Femur (tissue), 1 donor: Measurements from ENCODE around the gene BRD2.
"Not testable (repeated sequence)": the region's sequence is repeated elsewhere in the genome, so short reads cannot be mapped to it uniquely, and the experiment has no call there.

ENCODE experiments used
- DNase-seq: peaks from one replicate; pipeline ENCODE4 v3.0.0-alpha.2; 2017

The BRD2 gene

DNA sequence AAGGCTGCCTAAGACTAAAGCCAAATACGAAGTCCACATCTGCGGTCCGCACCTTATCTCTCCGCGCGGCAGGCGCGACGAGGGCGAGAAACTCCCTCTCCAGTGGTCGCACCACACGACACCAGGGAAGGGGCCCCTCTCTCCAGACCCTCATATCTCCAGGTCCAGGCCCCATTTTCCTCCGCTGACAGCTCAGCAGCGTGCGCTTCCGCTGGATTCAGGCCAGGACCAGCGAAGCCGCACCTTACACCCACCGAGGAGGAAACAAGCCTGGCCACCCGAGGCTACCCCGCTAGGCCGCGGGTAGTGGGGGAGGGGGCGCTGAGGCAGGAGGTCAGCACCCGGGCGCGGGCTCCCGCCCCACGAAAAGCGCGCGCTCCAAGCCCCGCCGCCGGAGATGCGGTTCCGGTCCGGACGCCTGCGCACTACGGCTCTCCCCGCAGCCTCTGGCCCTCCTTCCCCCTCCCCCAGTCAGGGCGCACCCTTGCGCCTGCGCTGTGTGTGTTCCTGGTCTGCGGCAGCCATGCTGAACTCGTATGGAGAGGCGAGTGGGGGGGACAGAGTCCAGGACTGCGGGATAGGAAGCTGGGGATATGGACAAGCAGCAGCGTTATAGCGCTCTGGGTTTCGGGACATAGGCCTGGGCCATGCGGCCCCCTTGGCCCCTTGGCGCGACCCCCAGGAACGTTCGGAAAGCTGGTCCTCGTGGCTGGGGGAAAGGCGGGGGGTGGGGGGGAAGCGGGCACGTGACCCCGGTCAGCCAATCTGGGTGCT, at the start of gene BRD2:
Gene BRD2 (plus strand): TSS at position 502 of the 774 bp plus-strand sequence. CDS start 4,305 bp downstream, outside the sequence.
- DNase-seq: peak; percentile 99

GRCh38 chr6:32920715-32921114, 47.7 kb upstream of the BRD2 start:
- DNase-seq: no peak

- no peak for DNase-seq
Measured at GRCh38 chr6:32922083-32922482, 46.3 kb upstream of the BRD2 start.

DNA sequence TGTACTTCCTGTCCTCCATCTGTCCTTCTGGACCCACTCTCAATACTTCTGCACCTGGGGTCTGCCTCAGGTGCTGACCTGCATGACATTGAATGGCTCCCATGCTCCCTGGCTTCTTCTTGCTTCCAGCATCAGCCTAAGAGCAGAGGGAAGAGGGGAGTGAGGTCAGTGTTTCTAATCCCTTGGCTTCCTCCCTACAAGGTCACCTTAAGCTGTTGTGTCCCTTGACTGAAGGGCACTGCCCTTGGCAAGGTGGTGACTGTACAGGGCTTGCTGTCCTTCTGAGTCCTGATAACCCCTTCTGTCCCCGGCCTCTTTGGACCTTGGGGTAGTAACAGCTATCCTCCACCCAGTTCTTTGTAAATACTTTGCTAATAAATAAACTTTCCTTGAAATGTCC, 37.2 kb upstream of the BRD2 start:
- DNase-seq: no peak

DNA sequence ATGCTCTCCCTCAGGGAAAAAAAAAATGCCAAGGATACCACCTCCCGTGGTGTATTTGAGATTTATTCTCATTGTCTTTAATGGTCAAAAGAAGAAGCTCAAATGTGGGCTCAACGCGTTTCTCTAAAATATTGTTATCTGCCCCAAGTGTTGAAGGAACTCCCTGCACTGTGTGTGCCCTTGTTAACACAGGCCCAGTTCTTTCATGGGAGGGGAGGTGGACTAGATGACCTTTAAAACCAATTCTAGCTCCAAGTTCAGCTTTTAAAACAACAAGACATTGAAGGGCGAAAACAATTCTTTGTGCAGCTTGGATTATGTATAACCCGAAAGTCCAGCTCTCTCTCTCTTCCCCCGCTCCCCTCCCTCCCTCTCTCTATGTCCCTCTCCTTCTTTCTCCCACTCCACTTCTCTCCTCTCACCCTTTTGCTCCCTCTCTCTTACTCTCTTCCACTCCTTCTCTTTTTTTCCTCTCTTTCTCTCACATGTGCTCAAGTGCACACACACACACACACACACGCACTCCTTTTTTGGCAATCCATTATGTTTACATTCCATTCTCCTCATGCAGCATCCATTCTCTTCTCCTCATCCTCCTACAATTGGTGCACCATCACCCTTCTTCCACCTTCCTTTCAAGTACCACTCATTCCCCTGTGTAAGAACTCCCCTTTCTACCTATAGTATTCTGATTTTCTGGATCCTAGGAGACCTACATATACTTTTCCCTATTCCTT, 36.1 kb upstream of the BRD2 start:
- DNase-seq: no peak

- DNase-seq: peak; percentile 81
Measured at GRCh38 chr6:32933661-32934085, 34.7 kb upstream of the BRD2 start.

DNA sequence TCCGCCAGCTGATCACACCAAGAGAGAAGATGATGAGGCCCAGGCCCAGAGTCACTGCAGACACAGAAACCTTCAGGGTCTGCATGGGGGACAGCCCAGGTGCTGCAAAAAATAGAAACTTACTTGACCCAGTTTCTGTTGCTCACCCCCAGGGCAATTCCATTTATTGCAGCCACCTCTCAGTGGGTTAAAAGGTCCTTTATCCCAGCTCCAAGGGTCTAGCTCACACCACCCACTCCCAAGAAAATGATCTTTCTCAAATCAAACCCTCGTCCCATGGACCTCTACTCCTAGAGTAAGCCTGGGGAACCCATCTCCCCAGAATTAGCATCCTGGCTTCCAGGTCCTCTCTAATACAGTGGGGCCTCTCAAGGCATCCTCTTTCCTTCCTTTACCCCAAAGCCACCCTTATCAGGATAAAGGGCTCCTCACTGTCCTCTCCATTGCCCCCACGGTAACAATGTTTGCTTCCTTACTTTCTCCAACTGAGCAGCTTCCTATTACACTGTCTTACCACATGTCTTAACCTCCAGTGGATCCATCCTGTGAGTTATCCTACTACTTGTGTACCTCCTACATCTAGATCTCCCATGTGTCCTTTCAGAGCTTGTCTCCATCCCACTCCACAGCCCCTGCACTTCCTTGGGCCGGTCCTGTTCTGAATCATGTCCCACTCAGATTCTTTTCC, 32.7 kb upstream of the BRD2 start:
- DNase-seq: no peak

GRCh38 chr6:32936239-32937152, 31.9 kb upstream of the BRD2 start:
- no peak for DNase-seq

- no peak for DNase-seq
Measured at GRCh38 chr6:32937230-32937633, 31.2 kb upstream of the BRD2 start.

DNA sequence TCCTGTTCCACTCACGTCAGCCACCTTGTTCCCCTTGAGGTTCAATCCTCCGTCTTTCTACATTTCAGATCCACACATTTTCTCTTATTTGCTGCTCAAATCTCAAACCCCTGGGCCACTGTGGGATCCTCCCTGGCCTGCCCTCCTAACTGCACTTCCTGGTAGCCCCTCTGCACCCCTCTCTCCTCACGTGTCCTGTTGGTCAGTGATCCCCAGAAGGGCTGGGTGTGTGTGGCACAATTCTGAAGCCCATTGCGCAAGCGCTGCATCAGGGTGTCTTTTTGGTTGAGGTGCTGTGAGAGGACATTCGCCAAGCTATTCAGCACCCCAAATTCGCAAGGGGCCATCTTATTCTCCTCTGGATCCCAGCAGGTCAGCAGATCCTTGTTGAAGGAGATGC, 29.9 kb upstream of the BRD2 start:
- no peak for DNase-seq

GRCh38 chr6:32940656-32941213, 27.7 kb upstream of the BRD2 start, which contains the start of gene HLA-DMB:
Gene HLA-DMB, minus strand, starts transcription at chr6:32941028. Its CDS starts 221 bp downstream, at chr6:32940807.
- DNase-seq: peak; percentile 66

DNA sequence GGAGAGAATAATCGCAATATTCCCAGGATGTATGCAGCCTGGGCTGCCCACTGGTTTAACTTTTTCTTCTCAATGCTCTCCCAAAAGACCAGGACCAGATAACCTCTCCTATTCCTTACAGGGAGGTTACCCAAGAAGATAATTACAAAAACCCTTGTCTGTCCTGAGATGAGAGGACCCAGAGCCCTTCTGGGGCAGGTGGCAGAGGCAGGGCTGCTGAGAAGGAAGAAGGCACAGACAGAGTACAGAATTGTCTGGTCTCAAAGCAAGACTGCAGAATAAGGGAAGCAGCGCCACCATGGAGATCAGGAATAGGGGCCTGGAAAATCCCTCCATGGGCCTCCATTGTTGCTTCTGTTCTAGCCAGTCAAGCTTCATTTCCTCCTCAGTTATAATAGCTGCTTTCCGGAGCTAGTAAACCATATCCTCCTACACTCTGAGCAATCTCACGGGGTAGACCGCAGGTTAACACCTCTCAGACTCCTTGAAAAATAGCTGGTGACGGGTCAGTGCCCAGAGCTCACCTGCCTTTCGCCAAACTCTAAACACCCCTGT, 27.1 kb upstream of the BRD2 start:
- no peak for DNase-seq

- not testable (repeated sequence) for DNase-seq
Measured at GRCh38 chr6:32942555-32943123, 25.8 kb upstream of the BRD2 start.

GRCh38 chr6:32943864-32944649, 24.3 kb upstream of the BRD2 start:
- peak; percentile 30 for DNase-seq

GRCh38 chr6:32945108-32945760, 23.2 kb upstream of the BRD2 start:
- DNase-seq: no peak

DNA sequence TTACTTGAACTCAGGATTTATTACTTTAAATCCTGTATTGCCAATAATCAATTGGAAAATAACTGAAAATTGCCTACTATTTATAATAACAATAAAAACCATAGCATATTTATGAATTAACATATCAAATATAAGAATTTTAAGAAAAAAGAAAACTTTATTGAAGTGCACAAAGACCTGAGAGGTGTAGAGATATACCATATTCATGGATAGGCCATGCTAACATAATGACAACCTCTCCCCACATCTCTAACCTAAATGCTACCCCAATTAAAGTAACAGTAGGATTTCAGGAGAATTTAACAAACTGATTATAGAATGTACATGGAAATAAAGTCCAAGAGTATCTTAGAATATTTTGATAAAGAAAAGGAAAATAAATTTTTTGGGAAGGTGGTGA, 22.4 kb upstream of the BRD2 start:
- DNase-seq: no peak

- no peak for DNase-seq
Measured at GRCh38 chr6:32946893-32947292, 21.5 kb upstream of the BRD2 start.

GRCh38 chr6:32947552-32948465, 20.6 kb upstream of the BRD2 start:
- no peak for DNase-seq

GRCh38 chr6:32949113-32949512, 19.3 kb upstream of the BRD2 start:
- no peak for DNase-seq
